ENCODE data around the gene FARP1. TPM values are rescaled to one million over a fixed set of nuclear protein-coding genes. Genes with fewer than 3 reads are reported as not detected.
"Not testable (repeated sequence)": the region's sequence is repeated elsewhere in the genome, so short reads cannot be mapped to it uniquely, and the experiment has no call there.

FARP1 gene
- total RNA-seq, 4 donors from 2014 or later = 13.1 to 71.2 (median 46.6) TPM

DNA sequence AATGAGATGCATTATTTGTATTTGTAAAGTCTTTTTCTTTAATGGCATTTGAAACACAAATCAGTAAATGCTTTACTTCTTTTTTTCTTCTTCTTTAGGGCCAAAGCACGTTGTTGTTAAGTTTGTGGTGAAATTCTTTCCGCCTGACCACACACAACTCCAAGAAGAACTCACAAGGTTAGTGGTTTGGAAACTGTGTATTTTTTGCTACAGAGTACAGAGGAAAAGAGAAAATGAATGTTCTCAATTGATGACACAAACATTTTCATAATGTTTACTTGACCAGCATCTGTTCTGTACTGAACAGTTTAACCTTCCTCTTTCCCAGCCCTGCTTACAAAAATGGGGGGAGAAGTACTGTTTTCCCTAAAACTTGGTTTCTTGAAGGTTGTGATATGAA, 225.1 kb downstream of the FARP1 start:
- intact Hi-C loops (cut with DNase I; ENCODE audit: low total_unique reads) = no loop called here
- Histone ChIP-seq H3K36me3 (no peaks in the 10 kb centered on the region), H3K4me3 (no peak overlapping the region), H3K27ac (no peak overlapping the region), H3K9me3 (no peaks in the 10 kb centered on the region), H3K4me1 (peaks cover 0 to 3% of the 10 kb centered on the region in 2 donors), H3K27me3 (no peaks in the 10 kb centered on the region)
- no peak for TF ChIP-seq POLR2A (IDR thresholded peaks at IDR 0.05)
- TF ChIP-seq, protein P1, sequence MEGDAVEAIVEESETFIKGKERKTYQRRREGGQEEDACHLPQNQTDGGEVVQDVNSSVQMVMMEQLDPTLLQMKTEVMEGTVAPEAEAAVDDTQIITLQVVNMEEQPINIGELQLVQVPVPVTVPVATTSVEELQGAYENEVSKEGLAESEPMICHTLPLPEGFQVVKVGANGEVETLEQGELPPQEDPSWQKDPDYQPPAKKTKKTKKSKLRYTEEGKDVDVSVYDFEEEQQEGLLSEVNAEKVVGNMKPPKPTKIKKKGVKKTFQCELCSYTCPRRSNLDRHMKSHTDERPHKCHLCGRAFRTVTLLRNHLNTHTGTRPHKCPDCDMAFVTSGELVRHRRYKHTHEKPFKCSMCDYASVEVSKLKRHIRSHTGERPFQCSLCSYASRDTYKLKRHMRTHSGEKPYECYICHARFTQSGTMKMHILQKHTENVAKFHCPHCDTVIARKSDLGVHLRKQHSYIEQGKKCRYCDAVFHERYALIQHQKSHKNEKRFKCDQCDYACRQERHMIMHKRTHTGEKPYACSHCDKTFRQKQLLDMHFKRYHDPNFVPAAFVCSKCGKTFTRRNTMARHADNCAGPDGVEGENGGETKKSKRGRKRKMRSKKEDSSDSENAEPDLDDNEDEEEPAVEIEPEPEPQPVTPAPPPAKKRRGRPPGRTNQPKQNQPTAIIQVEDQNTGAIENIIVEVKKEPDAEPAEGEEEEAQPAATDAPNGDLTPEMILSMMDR (IDR thresholded peaks at IDR 0.05) = no peak
- DNase-seq = no peak

DNA sequence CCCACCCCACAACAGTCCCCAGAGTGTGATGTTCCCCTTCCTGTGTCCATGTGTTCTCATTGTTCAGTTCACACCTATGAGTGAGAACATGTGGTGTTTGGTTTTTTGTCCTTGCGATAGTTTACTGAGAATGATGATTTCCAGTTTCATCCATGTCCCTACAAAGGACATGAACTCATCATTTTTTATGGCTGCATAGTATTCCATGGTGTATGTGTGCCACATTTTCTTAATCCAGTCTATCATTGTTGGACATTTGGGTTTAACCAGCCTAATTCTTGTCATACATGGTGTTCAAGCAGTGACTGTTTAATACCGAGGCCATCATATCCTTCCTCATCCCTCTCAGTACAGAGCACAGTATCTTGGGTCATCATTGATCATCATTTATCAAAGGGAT, 226.6 kb downstream of the FARP1 start:
- H3K27ac ChIP-seq; intact Hi-C loops (cut with DNase I; ENCODE audit: low total_unique reads); H3K4me1 ChIP-seq; DNase-seq; H3K4me3 ChIP-seq; H3K36me3 ChIP-seq; H3K27me3 ChIP-seq; H3K9me3 ChIP-seq: not testable (repeated sequence)

DNA sequence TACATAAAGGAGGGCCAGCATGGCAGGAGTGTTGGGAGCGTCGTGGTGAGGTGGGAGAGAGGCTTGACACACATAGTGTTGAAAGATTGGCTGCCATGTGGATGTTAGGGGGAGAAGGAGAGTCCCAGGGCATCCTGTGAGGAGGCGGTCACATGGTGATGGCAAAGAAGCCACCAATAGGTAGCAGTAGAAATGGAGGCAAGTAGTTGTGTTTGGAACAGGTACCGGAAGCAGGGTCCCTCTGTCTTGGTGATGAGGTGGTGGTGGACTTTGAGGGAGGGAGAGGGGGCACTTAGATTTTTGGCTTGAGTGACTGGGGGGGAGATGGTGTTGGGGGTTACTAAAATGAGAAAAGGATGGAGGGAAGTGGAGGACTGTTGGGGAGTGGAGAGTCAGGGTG, 227.4 kb downstream of the FARP1 start:
- intact Hi-C loops (cut with DNase I; ENCODE audit: low total_unique reads) = no loop called here
- TF ChIP-seq, protein P1 (IDR thresholded peaks at IDR 0.05) = no peak
- TF ChIP-seq POLR2A (IDR thresholded peaks at IDR 0.05) = no peak
- Histone ChIP-seq H3K27me3 (no peaks in the 10 kb centered on the region), H3K9me3 (no peaks in the 10 kb centered on the region), H3K4me3 (no peak overlapping the region), H3K4me1 (peaks cover 0 to 3% of the 10 kb centered on the region in 2 donors), H3K36me3 (no peaks in the 10 kb centered on the region), H3K27ac (no peak overlapping the region)
- no peak for DNase-seq

DNA sequence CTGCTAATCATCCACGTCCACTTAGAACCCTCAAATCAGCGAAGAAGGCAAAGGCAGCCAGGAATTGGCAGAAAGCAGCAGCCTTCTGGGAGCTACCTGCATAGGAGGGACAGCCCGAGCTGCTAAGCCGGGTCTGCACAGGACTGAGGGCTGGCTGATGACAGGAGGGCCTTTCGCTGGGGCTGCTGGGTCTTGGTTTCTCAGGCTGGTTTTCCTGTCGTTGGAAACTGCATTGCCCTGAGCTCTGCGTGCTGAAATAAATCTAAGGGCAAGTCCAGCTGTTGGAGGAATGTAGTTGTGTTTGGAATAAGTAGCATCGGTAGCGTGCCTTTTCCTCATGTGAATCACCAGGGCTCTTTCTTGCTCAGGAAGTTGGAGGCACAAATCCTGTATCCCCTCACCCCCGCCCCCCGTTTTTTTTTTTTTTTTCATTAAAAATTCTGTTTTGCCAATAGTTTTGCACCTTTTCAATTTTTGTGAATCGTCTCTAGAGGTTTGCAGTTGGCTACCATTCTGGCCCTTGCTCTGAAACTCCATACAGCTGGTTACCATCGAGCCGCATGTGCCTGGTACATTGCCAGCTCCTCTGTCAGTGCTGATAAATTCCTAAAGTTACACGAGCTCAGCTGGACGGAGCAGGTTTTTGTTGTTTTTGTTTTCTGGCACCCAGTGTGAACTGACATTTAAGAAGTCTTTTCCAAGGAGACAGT, 228.1 kb downstream of the FARP1 start:
- Histone ChIP-seq H3K4me1 (peaks cover 0 to 3% of the 10 kb centered on the region in 2 donors), H3K27ac (peak overlapping the region in 1 of 2 donors; percentile 30), H3K36me3 (no peaks in the 10 kb centered on the region), H3K4me3 (no peak overlapping the region), H3K27me3 (no peaks in the 10 kb centered on the region), H3K9me3 (no peaks in the 10 kb centered on the region)
- peak; percentile 62 to 72 for DNase-seq
- intact Hi-C loops (cut with DNase I; ENCODE audit: low total_unique reads) = no loop called here
- TF ChIP-seq, protein P1 (IDR thresholded peaks at IDR 0.05) = no peak
- TF ChIP-seq POLR2A (IDR thresholded peaks at IDR 0.05) = no peak

DNA sequence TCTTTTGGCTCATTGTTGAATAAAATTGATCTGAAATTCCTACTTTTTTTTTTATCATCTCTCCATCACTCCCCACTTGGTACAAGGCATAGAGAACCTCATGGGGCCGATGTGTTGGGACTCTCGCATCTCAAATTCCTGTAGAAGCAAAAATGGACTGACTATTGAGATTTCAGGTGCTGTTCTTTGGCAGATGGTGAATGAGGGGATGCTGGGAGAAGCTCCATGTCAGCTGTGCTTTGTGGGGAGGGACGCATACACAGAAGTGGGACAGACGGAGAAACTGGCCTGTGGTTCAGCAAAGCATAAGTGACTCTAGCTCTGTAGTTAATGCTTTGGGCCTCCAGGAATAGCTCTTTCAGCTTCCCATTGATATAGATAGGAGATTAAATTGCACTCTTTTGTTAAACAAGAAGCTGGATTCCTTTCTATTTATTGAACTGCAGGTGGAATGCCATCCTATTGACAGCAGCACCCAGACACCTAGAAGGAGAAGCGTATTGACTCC, 228.7 kb downstream of the FARP1 start:
- intact Hi-C loops (cut with DNase I; ENCODE audit: low total_unique reads) = no loop called here
- peak overlapping the region in 1 of 2 donors; percentile 30 for H3K27ac ChIP-seq
- DNase-seq = no peak
- H3K27me3 ChIP-seq = no peaks in the 10 kb centered on the region
- H3K4me1 ChIP-seq = peaks cover 0 to 3% of the 10 kb centered on the region in 2 donors
- TF ChIP-seq, protein P1 (IDR thresholded peaks at IDR 0.05) = no peak
- TF ChIP-seq POLR2A (IDR thresholded peaks at IDR 0.05) = no peak
- no peaks in the 10 kb centered on the region for H3K9me3 ChIP-seq
- H3K4me3 ChIP-seq = no peak overlapping the region
- no peaks in the 10 kb centered on the region for H3K36me3 ChIP-seq
